ENCODE data around the gene PPFIBP1. TPM values are rescaled to one million over a fixed set of nuclear protein-coding genes. Genes with fewer than 3 reads are reported as not detected.
A peak's percentile ranks its signal among the peaks of the same experiment; 100 is the strongest.

The PPFIBP1 gene
- polyA plus RNA-seq, 4 donors = 4.9 to 29.3 (median 12.7) TPM

GRCh38 chr12:27517546-27517945 is 6.5 kb upstream of the PPFIBP1 start:
- 94 to 97% (median 95%) methylated on average over 3 of the region's 3 CpGs for WGBS, 3 donors
- DNase-seq (no peak), FAIRE-seq (no peak)
- Histone ChIP-seq H3K27me3 (ENCODE audit: control insufficient read depth in 3 of 3, insufficient read depth in 3 of 3, low read length in 3 of 3) (peaks cover 0 to 3% (median 0%) of the 10 kb centered on the region in 3 donors), H3K9me3 (ENCODE audit: control insufficient read depth in 2 of 2, insufficient read depth in 1 of 2, low read depth in 1 of 2, low read length in 1 of 2) (no peaks in the 10 kb centered on the region), H3K4me3 (ENCODE audit: low read depth in 1 of 3, low read length in 3 of 3) (no peak overlapping the region), H3K4me1 (ENCODE audit: control insufficient read depth in 3 of 3, insufficient read depth in 2 of 3, low read depth in 1 of 3, low read length in 2 of 3) (no peaks in the 10 kb centered on the region), H3K27ac (ENCODE audit: low read depth in 1 of 3, low read length in 2 of 3) (no peak overlapping the region), H3K36me3 (ENCODE audit: control insufficient read depth in 3 of 3, insufficient read depth in 2 of 3, low read depth in 1 of 3, low read length in 3 of 3) (no peaks in the 10 kb centered on the region)

DNA sequence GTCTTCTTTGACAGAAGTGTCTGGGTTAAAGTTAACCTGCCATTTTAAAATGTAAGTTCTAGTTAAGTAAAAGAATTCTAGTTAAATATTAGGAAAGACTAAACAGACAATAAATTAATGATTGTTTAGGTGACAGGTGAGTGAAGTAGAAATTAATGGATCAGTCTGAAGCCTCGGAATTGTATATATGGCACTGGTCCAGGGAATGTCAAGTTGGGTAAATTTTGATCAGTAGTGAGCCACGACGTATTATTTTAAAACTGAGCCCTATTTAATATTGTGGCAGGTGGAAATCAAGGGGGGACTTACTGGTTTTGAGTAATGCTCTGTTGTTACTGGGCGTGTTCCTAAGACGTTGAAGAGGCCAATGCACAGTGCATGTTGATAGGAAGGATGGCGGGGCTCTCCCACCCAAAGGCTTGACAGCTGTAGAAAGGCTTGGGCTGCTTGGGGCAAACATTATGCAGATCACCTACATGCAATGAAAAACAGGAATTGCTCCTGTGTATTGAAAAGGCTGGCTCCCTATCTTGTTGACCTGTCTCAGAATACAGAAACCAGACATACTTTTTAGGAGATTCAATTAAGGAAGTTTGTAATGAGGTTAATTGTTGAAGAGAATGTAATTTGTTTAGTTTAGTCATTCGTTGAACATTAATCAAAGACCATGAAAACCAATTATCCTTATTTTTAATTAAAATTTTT is 5.9 kb upstream of the PPFIBP1 start:
- DNase-seq (no peak), FAIRE-seq (no peak)
- 68 to 74% (median 72%) methylated on average over 7 of the region's 7 CpGs for WGBS, 3 donors
- no peaks in the 10 kb centered on the region for H3K36me3 ChIP-seq (ENCODE audit: control insufficient read depth in 3 of 3, insufficient read depth in 2 of 3, low read depth in 1 of 3, low read length in 3 of 3)
- H3K9me3 ChIP-seq (ENCODE audit: control insufficient read depth in 2 of 2, insufficient read depth in 1 of 2, low read depth in 1 of 2, low read length in 1 of 2) = no peaks in the 10 kb centered on the region
- H3K4me3 ChIP-seq (ENCODE audit: low read depth in 1 of 3, low read length in 3 of 3) = no peak overlapping the region
- no peak overlapping the region for H3K27ac ChIP-seq (ENCODE audit: low read depth in 1 of 3, low read length in 2 of 3)
- peaks cover 0 to 3% (median 0%) of the 10 kb centered on the region in 3 donors for H3K27me3 ChIP-seq (ENCODE audit: control insufficient read depth in 3 of 3, insufficient read depth in 3 of 3, low read length in 3 of 3)
- H3K4me1 ChIP-seq (ENCODE audit: control insufficient read depth in 3 of 3, insufficient read depth in 2 of 3, low read depth in 1 of 3, low read length in 2 of 3) = no peaks in the 10 kb centered on the region

DNA sequence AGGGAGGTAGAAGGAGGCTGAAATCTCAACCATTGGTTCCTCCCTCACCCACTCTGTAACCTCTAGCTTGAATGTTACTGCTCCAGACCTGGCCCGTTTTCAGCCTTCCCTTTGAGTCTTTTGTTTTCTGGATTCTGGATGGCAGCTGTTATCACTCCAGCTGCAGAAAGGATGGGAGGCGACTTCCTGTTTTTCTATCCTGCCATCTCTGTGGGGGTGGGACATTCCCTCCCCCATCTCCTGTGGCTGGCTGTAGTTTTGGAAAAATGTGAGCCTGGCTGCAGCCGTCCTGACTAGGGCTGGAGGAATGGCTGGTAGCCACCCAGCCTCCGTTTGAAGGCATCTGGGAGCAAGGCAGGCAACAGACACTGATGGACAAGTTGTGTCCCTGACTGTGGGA is 2.9 kb upstream of the PPFIBP1 start:
- 59 to 86% (median 80%) methylated on average over 4 of the region's 4 CpGs for WGBS, 3 donors
- Histone ChIP-seq H3K36me3 (ENCODE audit: control insufficient read depth in 3 of 3, insufficient read depth in 2 of 3, low read depth in 1 of 3, low read length in 3 of 3) (no peaks in the 10 kb centered on the region), H3K27me3 (ENCODE audit: control insufficient read depth in 3 of 3, insufficient read depth in 3 of 3, low read length in 3 of 3) (peaks cover 0 to 3% (median 0%) of the 10 kb centered on the region in 3 donors), H3K4me1 (ENCODE audit: control insufficient read depth in 3 of 3, insufficient read depth in 2 of 3, low read depth in 1 of 3, low read length in 2 of 3) (peaks cover 0 to 5% (median 0%) of the 10 kb centered on the region in 3 donors), H3K9me3 (ENCODE audit: control insufficient read depth in 2 of 2, insufficient read depth in 1 of 2, low read depth in 1 of 2, low read length in 1 of 2) (no peaks in the 10 kb centered on the region), H3K27ac (ENCODE audit: low read depth in 1 of 3, low read length in 2 of 3) (peak overlapping the region in 1 of 3 donors; percentile 18), H3K4me3 (ENCODE audit: low read depth in 1 of 3, low read length in 3 of 3) (no peak overlapping the region)
- no peak for FAIRE-seq
- DNase-seq = no peak

- peaks cover 0 to 3% (median 0%) of the 10 kb centered on the region in 3 donors for H3K27me3 ChIP-seq (ENCODE audit: control insufficient read depth in 3 of 3, insufficient read depth in 3 of 3, low read length in 3 of 3)
- H3K9me3 ChIP-seq (ENCODE audit: control insufficient read depth in 2 of 2, insufficient read depth in 1 of 2, low read depth in 1 of 2, low read length in 1 of 2) = no peaks in the 10 kb centered on the region
- H3K27ac ChIP-seq (ENCODE audit: low read depth in 1 of 3, low read length in 2 of 3) = no peak overlapping the region
- 94 to 97% (median 95%) methylated on average over 4 of the region's 4 CpGs for WGBS, 3 donors
- no peaks in the 10 kb centered on the region for H3K36me3 ChIP-seq (ENCODE audit: control insufficient read depth in 3 of 3, insufficient read depth in 2 of 3, low read depth in 1 of 3, low read length in 3 of 3)
- peaks cover 0 to 6% (median 0%) of the 10 kb centered on the region in 3 donors for H3K4me1 ChIP-seq (ENCODE audit: control insufficient read depth in 3 of 3, insufficient read depth in 2 of 3, low read depth in 1 of 3, low read length in 2 of 3)
- FAIRE-seq = no peak
- no peak overlapping the region for H3K4me3 ChIP-seq (ENCODE audit: low read depth in 1 of 3, low read length in 3 of 3)
- no peak for DNase-seq
Observed at GRCh38 chr12:27521981-27522380, 2.0 kb upstream of the PPFIBP1 start.

DNA sequence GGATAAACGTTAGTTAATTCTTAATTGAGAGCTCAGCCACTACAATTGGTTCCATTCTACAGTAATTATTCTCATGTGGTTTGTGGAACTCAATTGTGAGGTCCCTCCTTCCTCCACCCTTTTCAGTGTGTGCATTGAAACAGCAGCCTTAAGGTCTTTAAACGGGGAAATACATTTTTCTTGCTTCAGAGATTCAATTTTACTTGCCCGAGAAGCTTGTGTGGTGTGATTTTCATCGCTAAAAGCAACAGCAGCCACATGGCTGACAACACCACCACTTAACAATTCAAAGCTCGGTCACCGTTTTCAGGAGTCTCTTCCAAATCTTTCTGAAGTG is 733 bp upstream of the PPFIBP1 start:
- H3K27ac ChIP-seq (ENCODE audit: low read depth in 1 of 3, low read length in 2 of 3) = peak overlapping the region; percentile 6 to 92 (median 90)
- peaks cover 0 to 6% (median 0%) of the 10 kb centered on the region in 3 donors for H3K4me1 ChIP-seq (ENCODE audit: control insufficient read depth in 3 of 3, insufficient read depth in 2 of 3, low read depth in 1 of 3, low read length in 2 of 3)
- H3K4me3 ChIP-seq (ENCODE audit: low read depth in 1 of 3, low read length in 3 of 3) = peak overlapping the region in 2 of 3 donors; percentile 63 to 80
- DNase-seq (no peak), FAIRE-seq (no peak)
- no peaks in the 10 kb centered on the region for H3K9me3 ChIP-seq (ENCODE audit: control insufficient read depth in 2 of 2, insufficient read depth in 1 of 2, low read depth in 1 of 2, low read length in 1 of 2)
- H3K36me3 ChIP-seq (ENCODE audit: control insufficient read depth in 3 of 3, insufficient read depth in 2 of 3, low read depth in 1 of 3, low read length in 3 of 3) = peaks cover 0 to 4% (median 0%) of the 10 kb centered on the region in 3 donors
- peaks cover 0 to under 1% (median 0%) of the 10 kb centered on the region in 3 donors for H3K27me3 ChIP-seq (ENCODE audit: control insufficient read depth in 3 of 3, insufficient read depth in 3 of 3, low read length in 3 of 3)
- 0 to 1% (median 1%) methylated on average over 6 of the region's 6 CpGs for WGBS, 3 donors

- H3K27me3 ChIP-seq (ENCODE audit: control insufficient read depth in 3 of 3, insufficient read depth in 3 of 3, low read length in 3 of 3) = no peaks in the 10 kb centered on the region
- peak overlapping the region in 2 of 3 donors; percentile 90 to 92 for H3K27ac ChIP-seq (ENCODE audit: low read depth in 1 of 3, low read length in 2 of 3)
- DNase-seq = no peak
- peaks cover 0 to 4% (median 0%) of the 10 kb centered on the region in 3 donors for H3K36me3 ChIP-seq (ENCODE audit: control insufficient read depth in 3 of 3, insufficient read depth in 2 of 3, low read depth in 1 of 3, low read length in 3 of 3)
- H3K9me3 ChIP-seq (ENCODE audit: control insufficient read depth in 2 of 2, insufficient read depth in 1 of 2, low read depth in 1 of 2, low read length in 1 of 2) = no peaks in the 10 kb centered on the region
- FAIRE-seq = no peak
- H3K4me3 ChIP-seq (ENCODE audit: low read depth in 1 of 3, low read length in 3 of 3) = peak overlapping the region; percentile 55 to 80 (median 63)
- peaks cover 0 to 6% (median 0%) of the 10 kb centered on the region in 3 donors for H3K4me1 ChIP-seq (ENCODE audit: control insufficient read depth in 3 of 3, insufficient read depth in 2 of 3, low read depth in 1 of 3, low read length in 2 of 3)
- 0 to 1% (median 1%) methylated on average over 8 of the region's 8 CpGs for WGBS, 3 donors
Observed at GRCh38 chr12:27524494-27524835, 459 bp downstream of the PPFIBP1 start.

DNA sequence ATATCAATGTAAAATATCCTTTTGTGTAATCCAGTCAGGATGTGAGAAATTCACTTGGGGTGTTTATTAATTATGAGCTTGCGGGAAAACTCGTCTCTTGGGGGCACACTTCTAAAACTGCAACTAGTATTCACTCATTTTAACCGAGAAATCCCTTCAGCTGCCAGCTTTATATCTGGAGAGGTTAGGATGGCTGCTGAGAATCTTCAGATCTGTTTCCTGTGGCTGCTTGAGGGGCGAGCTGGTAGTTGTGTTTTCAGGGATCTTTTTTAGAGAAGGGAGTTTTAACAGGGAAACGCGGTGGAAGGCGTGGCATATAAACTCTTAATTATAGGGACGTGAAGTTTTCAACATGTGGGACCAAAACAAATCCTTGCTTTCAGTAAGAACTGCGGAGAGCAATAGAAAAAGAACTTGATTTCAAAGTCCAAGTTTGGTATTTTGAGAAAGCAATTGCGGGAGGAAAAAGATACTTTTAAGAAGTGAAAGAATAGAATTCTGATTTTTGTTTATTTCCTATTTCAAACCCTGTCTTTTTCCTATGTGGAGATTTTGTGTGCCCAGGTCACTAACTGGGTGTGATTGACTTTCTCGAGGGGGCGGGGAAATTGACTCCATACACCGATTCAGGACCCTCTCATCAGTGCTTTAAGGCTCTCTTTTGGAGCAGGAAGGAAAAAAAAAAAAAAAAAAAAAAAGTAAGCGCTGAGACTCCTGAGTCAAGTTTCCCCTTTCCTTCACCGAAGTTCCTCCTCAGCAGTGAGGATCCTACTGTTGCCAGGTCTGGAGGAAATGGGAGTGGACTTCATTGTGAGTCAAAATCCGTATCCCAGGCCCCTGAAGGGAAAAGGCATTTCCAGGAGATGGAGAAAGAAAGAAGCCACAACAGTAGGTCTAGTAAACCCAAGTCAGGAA is 1.1 kb downstream of the PPFIBP1 start:
- peak overlapping the region in 2 of 3 donors; percentile 63 to 80 for H3K4me3 ChIP-seq (ENCODE audit: low read depth in 1 of 3, low read length in 3 of 3)
- H3K4me1 ChIP-seq (ENCODE audit: control insufficient read depth in 3 of 3, insufficient read depth in 2 of 3, low read depth in 1 of 3, low read length in 2 of 3) = peaks cover 0 to 6% (median 0%) of the 10 kb centered on the region in 3 donors
- H3K36me3 ChIP-seq (ENCODE audit: control insufficient read depth in 3 of 3, insufficient read depth in 2 of 3, low read depth in 1 of 3, low read length in 3 of 3) = peaks cover 0 to 4% (median 0%) of the 10 kb centered on the region in 3 donors
- H3K27me3 ChIP-seq (ENCODE audit: control insufficient read depth in 3 of 3, insufficient read depth in 3 of 3, low read length in 3 of 3) = no peaks in the 10 kb centered on the region
- WGBS, 3 donors = 3 to 5% (median 4%) methylated on average over 16 of the region's 16 CpGs
- peak; percentile 24 to 56 for DNase-seq
- H3K9me3 ChIP-seq (ENCODE audit: control insufficient read depth in 2 of 2, insufficient read depth in 1 of 2, low read depth in 1 of 2, low read length in 1 of 2) = no peaks in the 10 kb centered on the region
- peak overlapping the region in 2 of 3 donors; percentile 66 to 90 for H3K27ac ChIP-seq (ENCODE audit: low read depth in 1 of 3, low read length in 2 of 3)
- no peak for FAIRE-seq

- no peaks in the 10 kb centered on the region for H3K27me3 ChIP-seq (ENCODE audit: control insufficient read depth in 3 of 3, insufficient read depth in 3 of 3, low read length in 3 of 3)
- 79 to 86% (median 80%) methylated on average over 9 of the region's 9 CpGs for WGBS, 3 donors
- no peak overlapping the region for H3K27ac ChIP-seq (ENCODE audit: low read depth in 1 of 3, low read length in 2 of 3)
- peaks cover 0 to 6% (median 0%) of the 10 kb centered on the region in 3 donors for H3K4me1 ChIP-seq (ENCODE audit: control insufficient read depth in 3 of 3, insufficient read depth in 2 of 3, low read depth in 1 of 3, low read length in 2 of 3)
- DNase-seq (no peak), FAIRE-seq (no peak)
- no peak overlapping the region for H3K4me3 ChIP-seq (ENCODE audit: low read depth in 1 of 3, low read length in 3 of 3)
- no peaks in the 10 kb centered on the region for H3K9me3 ChIP-seq (ENCODE audit: control insufficient read depth in 2 of 2, insufficient read depth in 1 of 2, low read depth in 1 of 2, low read length in 1 of 2)
- H3K36me3 ChIP-seq (ENCODE audit: control insufficient read depth in 3 of 3, insufficient read depth in 2 of 3, low read depth in 1 of 3, low read length in 3 of 3) = peaks cover 0 to 4% (median 0%) of the 10 kb centered on the region in 3 donors
Observed at GRCh38 chr12:27527512-27527911, 3.5 kb downstream of the PPFIBP1 start.

Data from small intestine (tissue), 7 donors.